ENCODE results near the gene IL34.

Gene IL34

GRCh38 chr16:70657956-70658355, 11.6 kb downstream of the IL34 start:
- H2BK12ac ChIP-seq (ENCODE audit: low read length in 2 of 2), result no peak overlapping the region
- H2BK15ac ChIP-seq (ENCODE audit: low read depth, poor library complexity, severe bottlenecking), result no peak overlapping the region

GRCh38 chr16:70658921-70659320, 12.6 kb downstream of the IL34 start:
- no peak for DNase-seq
- H2AK5ac ChIP-seq (ENCODE audit: low read length, severe bottlenecking), result no peak overlapping the region
- H2BK12ac ChIP-seq (ENCODE audit: low read length in 2 of 2), result no peak overlapping the region
- no peak overlapping the region for H4K8ac ChIP-seq (ENCODE audit: low read length)
- peaks cover 8% of the 10 kb centered on the region for H3K79me1 ChIP-seq (replicated peaks; ENCODE audit: low read length, poor library complexity, severe bottlenecking)
- peaks cover 9 to 25% of the 10 kb centered on the region in 2 experiments for H3K36me3 ChIP-seq (ENCODE audit: control insufficient read depth in 1 of 2, insufficient read depth in 2 of 2, low read depth in 1 of 2, low read length in 2 of 2)
- no peak overlapping the region for H3K14ac ChIP-seq (ENCODE audit: low read length in 2 of 2)
- H3K4ac ChIP-seq (ENCODE audit: low read depth in 1 of 2, low read length in 2 of 2), result no peak overlapping the region
- H3K4me2 ChIP-seq (ENCODE audit: low read length, poor library complexity, severe bottlenecking), result no peak overlapping the region
- no peak overlapping the region for H2AFZ ChIP-seq (ENCODE audit: low read depth, low read length)
- WGBS, result 88% methylated on average over 5 of the region's 5 CpGs
- no peak overlapping the region for H3K18ac ChIP-seq (ENCODE audit: low read depth in 1 of 2, low read length in 2 of 2)
- H3K9ac ChIP-seq (ENCODE audit: low read length), result no peak overlapping the region
- no peak overlapping the region for H2BK5ac ChIP-seq (ENCODE audit: low read depth, low read length, poor library complexity, severe bottlenecking)
- H2BK15ac ChIP-seq (ENCODE audit: low read depth, poor library complexity, severe bottlenecking), result no peak overlapping the region
- no peak overlapping the region for H2BK120ac ChIP-seq (ENCODE audit: low read depth, low read length)
- H3K4me3 ChIP-seq (ENCODE audit: insufficient read depth in 1 of 2, low read depth in 1 of 2, low read length in 2 of 2), result no peak overlapping the region
- H3K27ac ChIP-seq (ENCODE audit: low read length, poor library complexity, severe bottlenecking), result no peak overlapping the region
- no peaks in the 10 kb centered on the region for H3K9me3 ChIP-seq (ENCODE audit: control insufficient read depth, low read length)
- no peaks in the 10 kb centered on the region for H3K27me3 ChIP-seq (ENCODE audit: control insufficient read depth in 1 of 2, insufficient read depth in 1 of 2, low read length in 2 of 2)
- H3K23ac ChIP-seq (ENCODE audit: low read length in 2 of 2), result no peak overlapping the region
- H3K4me1 ChIP-seq (ENCODE audit: control insufficient read depth, insufficient read depth, low read depth, low read length), result peaks cover 6% of the 10 kb centered on the region
- no peak overlapping the region for H4K91ac ChIP-seq (ENCODE audit: low read length)

More at GRCh38 chr16:70657956-70658355, 11.6 kb downstream of the IL34 start:
- Histone ChIP-seq H2BK5ac (ENCODE audit: low read depth, low read length, poor library complexity, severe bottlenecking) (no peak overlapping the region), H4K91ac (ENCODE audit: low read length) (no peak overlapping the region), H3K9ac (ENCODE audit: low read length) (no peak overlapping the region), H2AK5ac (ENCODE audit: low read length, severe bottlenecking) (no peak overlapping the region), H3K4me1 (ENCODE audit: control insufficient read depth, insufficient read depth, low read depth, low read length) (peaks cover 6% of the 10 kb centered on the region), H3K36me3 (ENCODE audit: control insufficient read depth in 1 of 2, insufficient read depth in 2 of 2, low read depth in 1 of 2, low read length in 2 of 2) (peaks cover 3 to 16% of the 10 kb centered on the region in 2 experiments), H3K23ac (ENCODE audit: low read length in 2 of 2) (no peak overlapping the region), H2BK120ac (ENCODE audit: low read depth, low read length) (no peak overlapping the region), H3K4ac (ENCODE audit: low read depth in 1 of 2, low read length in 2 of 2) (no peak overlapping the region), H2AFZ (ENCODE audit: low read depth, low read length) (no peak overlapping the region), H3K4me3 (ENCODE audit: insufficient read depth in 1 of 2, low read depth in 1 of 2, low read length in 2 of 2) (no peak overlapping the region), H3K4me2 (ENCODE audit: low read length, poor library complexity, severe bottlenecking) (no peak overlapping the region), H3K27me3 (ENCODE audit: control insufficient read depth in 1 of 2, insufficient read depth in 1 of 2, low read length in 2 of 2) (no peaks in the 10 kb centered on the region), H3K79me1 (replicated peaks; ENCODE audit: low read length, poor library complexity, severe bottlenecking) (peaks cover 3% of the 10 kb centered on the region), H3K18ac (ENCODE audit: low read depth in 1 of 2, low read length in 2 of 2) (no peak overlapping the region), H3K27ac (ENCODE audit: low read length, poor library complexity, severe bottlenecking) (no peak overlapping the region), H3K14ac (ENCODE audit: low read length in 2 of 2) (no peak overlapping the region), H4K8ac (ENCODE audit: low read length) (no peak overlapping the region), H3K9me3 (ENCODE audit: control insufficient read depth, low read length) (no peaks in the 10 kb centered on the region)
- 84% methylated on average over 7 of the region's 7 CpGs for WGBS
- no peak for DNase-seq

GRCh38 chr16:70659546-70659945, 13.2 kb downstream of the IL34 start:
- Histone ChIP-seq H3K27ac (ENCODE audit: low read length, poor library complexity, severe bottlenecking) (no peak overlapping the region), H3K18ac (ENCODE audit: low read depth in 1 of 2, low read length in 2 of 2) (no peak overlapping the region), H3K4me1 (ENCODE audit: control insufficient read depth, insufficient read depth, low read depth, low read length) (peaks cover 6% of the 10 kb centered on the region), H3K27me3 (ENCODE audit: control insufficient read depth in 1 of 2, insufficient read depth in 1 of 2, low read length in 2 of 2) (no peaks in the 10 kb centered on the region), H3K14ac (ENCODE audit: low read length in 2 of 2) (no peak overlapping the region), H3K79me1 (replicated peaks; ENCODE audit: low read length, poor library complexity, severe bottlenecking) (peaks cover 8% of the 10 kb centered on the region), H4K8ac (ENCODE audit: low read length) (no peak overlapping the region), H2AFZ (ENCODE audit: low read depth, low read length) (peak overlapping the region; percentile 8), H2AK5ac (ENCODE audit: low read length, severe bottlenecking) (no peak overlapping the region), H3K4me2 (ENCODE audit: low read length, poor library complexity, severe bottlenecking) (no peak overlapping the region), H3K4me3 (ENCODE audit: insufficient read depth in 1 of 2, low read depth in 1 of 2, low read length in 2 of 2) (no peak overlapping the region), H3K23ac (ENCODE audit: low read length in 2 of 2) (no peak overlapping the region), H2BK15ac (ENCODE audit: low read depth, poor library complexity, severe bottlenecking) (peak overlapping the region; percentile 15), H2BK5ac (ENCODE audit: low read depth, low read length, poor library complexity, severe bottlenecking) (no peak overlapping the region), H3K36me3 (ENCODE audit: control insufficient read depth in 1 of 2, insufficient read depth in 2 of 2, low read depth in 1 of 2, low read length in 2 of 2) (peaks cover 15 to 32% of the 10 kb centered on the region in 2 experiments), H2BK12ac (ENCODE audit: low read length in 2 of 2) (no peak overlapping the region), H2BK120ac (ENCODE audit: low read depth, low read length) (no peak overlapping the region), H3K4ac (ENCODE audit: low read depth in 1 of 2, low read length in 2 of 2) (no peak overlapping the region), H4K91ac (ENCODE audit: low read length) (no peak overlapping the region), H3K9ac (ENCODE audit: low read length) (no peak overlapping the region), H3K9me3 (ENCODE audit: control insufficient read depth, low read length) (no peaks in the 10 kb centered on the region)
- DNase-seq, result no peak
- WGBS, result 91% methylated on average over 12 of the region's 12 CpGs

- Histone ChIP-seq H3K18ac (ENCODE audit: low read depth in 1 of 2, low read length in 2 of 2) (no peak overlapping the region), H3K27ac (ENCODE audit: low read length, poor library complexity, severe bottlenecking) (no peak overlapping the region), H3K4me3 (ENCODE audit: insufficient read depth in 1 of 2, low read depth in 1 of 2, low read length in 2 of 2) (no peak overlapping the region), H4K8ac (ENCODE audit: low read length) (no peak overlapping the region), H3K36me3 (ENCODE audit: control insufficient read depth in 1 of 2, insufficient read depth in 2 of 2, low read depth in 1 of 2, low read length in 2 of 2) (peaks cover 20 to 37% of the 10 kb centered on the region in 2 experiments), H2BK15ac (ENCODE audit: low read depth, poor library complexity, severe bottlenecking) (no peak overlapping the region), H3K14ac (ENCODE audit: low read length in 2 of 2) (no peak overlapping the region), H3K79me1 (replicated peaks; ENCODE audit: low read length, poor library complexity, severe bottlenecking) (peaks cover 8% of the 10 kb centered on the region), H2BK120ac (ENCODE audit: low read depth, low read length) (no peak overlapping the region), H3K9ac (ENCODE audit: low read length) (no peak overlapping the region), H3K9me3 (ENCODE audit: control insufficient read depth, low read length) (no peaks in the 10 kb centered on the region), H2BK12ac (ENCODE audit: low read length in 2 of 2) (no peak overlapping the region), H4K91ac (ENCODE audit: low read length) (no peak overlapping the region), H2AFZ (ENCODE audit: low read depth, low read length) (no peak overlapping the region), H3K4me1 (ENCODE audit: control insufficient read depth, insufficient read depth, low read depth, low read length) (peaks cover 6% of the 10 kb centered on the region), H3K4me2 (ENCODE audit: low read length, poor library complexity, severe bottlenecking) (no peak overlapping the region), H2AK5ac (ENCODE audit: low read length, severe bottlenecking) (no peak overlapping the region), H3K23ac (ENCODE audit: low read length in 2 of 2) (no peak overlapping the region), H3K4ac (ENCODE audit: low read depth in 1 of 2, low read length in 2 of 2) (no peak overlapping the region), H3K27me3 (ENCODE audit: control insufficient read depth in 1 of 2, insufficient read depth in 1 of 2, low read length in 2 of 2) (no peaks in the 10 kb centered on the region), H2BK5ac (ENCODE audit: low read depth, low read length, poor library complexity, severe bottlenecking) (no peak overlapping the region)
- 95% methylated on average over 15 of the region's 16 CpGs for WGBS
- DNase-seq, result no peak
Observed at GRCh38 chr16:70659953-70660671, 13.8 kb downstream of the IL34 start.

Data from mesenchymal stem cell (in vitro differentiated cells and primary cell).